ENCODE results near the gene TRMT2B.
"Not testable (repeated sequence)": the region's sequence is repeated elsewhere in the genome, so short reads cannot be mapped to it uniquely, and the experiment has no call there.

TRMT2B gene, protein sequence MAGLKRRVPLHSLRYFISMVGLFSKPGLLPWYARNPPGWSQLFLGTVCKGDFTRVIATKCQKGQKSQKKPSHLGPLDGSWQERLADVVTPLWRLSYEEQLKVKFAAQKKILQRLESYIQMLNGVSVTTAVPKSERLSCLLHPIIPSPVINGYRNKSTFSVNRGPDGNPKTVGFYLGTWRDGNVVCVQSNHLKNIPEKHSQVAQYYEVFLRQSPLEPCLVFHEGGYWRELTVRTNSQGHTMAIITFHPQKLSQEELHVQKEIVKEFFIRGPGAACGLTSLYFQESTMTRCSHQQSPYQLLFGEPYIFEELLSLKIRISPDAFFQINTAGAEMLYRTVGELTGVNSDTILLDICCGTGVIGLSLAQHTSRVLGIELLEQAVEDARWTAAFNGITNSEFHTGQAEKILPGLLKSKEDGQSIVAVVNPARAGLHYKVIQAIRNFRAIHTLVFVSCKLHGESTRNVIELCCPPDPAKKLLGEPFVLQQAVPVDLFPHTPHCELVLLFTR

DNA sequence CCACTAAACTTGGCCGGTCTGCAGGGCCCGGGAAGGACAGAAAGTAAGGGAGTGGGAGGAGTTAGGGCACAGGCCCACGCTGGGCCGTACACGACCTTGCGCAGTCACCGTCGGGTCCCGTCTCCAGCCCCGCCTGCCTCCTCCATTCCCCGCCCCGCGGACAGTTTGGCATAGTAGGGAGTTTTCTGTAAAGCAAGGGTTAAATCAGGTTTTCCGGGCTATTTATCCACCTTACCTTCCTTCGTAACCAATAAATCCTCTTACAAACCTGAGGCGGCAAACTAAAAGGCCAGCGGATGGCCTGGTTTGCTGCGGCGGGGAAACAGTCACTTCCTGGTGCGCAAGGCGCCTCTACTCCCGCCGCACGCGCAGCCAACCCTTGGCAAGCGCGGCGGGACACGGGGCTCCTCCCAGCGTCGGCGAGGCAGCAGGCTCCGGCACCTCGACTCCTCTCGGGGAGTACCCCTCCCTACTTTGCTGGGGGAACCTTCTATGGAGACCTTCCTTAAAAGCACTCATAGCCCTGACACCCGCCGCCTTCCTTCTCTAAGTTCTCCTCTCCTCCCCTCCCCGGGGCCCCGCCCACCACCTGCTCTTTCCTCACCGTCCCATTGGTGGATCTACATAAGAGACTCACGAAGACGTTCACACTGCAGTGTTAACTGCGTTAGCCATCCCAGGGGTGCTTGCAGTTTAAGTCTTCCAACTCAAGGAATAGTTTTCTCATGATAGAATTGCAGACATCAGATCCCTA, at the start of gene TRMT2B:
TSS of gene TRMT2B (minus strand) at position 563 of the 754 bp plus-strand sequence. CDS start 9,822 bp downstream, outside the sequence.
- peak; percentile 42 to 68 (median 62) for DNase-seq

- DNase-seq, result peak; percentile 74 to 84 (median 80)
Measured at GRCh38 chrX:101097546-101098453, 45.9 kb upstream of the TRMT2B start, which contains the start of gene CENPI. CENPI (plus strand) TSS chrX:101098204; CDS start chrX:101101071, 2,867 bp downstream.

- no peak for DNase-seq
Measured at GRCh38 chrX:101091817-101092216, 39.9 kb upstream of the TRMT2B start.

GRCh38 chrX:101081231-101081630, 29.3 kb upstream of the TRMT2B start:
- DNase-seq, result no peak

DNA sequence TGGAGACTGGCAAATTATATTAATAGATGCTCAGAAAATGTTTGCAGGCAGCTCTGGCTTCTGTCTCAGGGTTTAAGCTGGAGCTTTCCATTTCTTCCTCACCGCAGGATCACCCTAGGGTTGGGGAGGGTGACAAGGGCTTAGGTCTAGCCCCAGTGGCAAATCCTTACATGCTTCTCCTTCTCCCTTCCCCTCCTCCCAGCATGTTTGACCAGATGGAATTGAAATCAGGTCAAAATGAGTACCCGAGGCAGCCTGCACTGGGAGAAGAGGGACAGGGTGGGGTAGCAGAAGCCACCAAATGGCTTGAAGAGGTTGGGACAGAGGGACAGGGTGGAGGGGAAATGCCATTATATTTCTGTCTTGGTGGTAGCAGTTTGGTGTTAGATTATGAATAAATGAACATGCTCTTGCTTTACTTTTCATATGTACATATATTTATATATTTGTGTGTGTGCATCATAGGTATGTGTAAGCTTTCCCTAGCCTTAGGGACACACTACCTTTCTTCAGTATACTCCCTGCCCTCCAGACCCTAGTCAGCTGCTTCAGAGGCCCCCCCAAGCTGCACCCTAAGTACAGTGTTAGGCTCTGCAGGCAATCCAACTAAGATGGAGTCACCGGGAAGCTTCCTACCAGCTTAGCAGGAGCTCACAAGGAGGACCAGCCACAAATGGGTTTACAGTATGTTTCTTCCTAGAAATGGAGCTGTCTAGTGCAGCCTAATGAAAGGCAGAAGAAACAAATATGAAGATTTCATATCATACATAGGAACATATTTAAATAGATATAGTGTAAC, 28.6 kb upstream of the TRMT2B start:
- no peak for DNase-seq

GRCh38 chrX:101079736-101080270, 27.9 kb upstream of the TRMT2B start:
- no peak for DNase-seq

DNA sequence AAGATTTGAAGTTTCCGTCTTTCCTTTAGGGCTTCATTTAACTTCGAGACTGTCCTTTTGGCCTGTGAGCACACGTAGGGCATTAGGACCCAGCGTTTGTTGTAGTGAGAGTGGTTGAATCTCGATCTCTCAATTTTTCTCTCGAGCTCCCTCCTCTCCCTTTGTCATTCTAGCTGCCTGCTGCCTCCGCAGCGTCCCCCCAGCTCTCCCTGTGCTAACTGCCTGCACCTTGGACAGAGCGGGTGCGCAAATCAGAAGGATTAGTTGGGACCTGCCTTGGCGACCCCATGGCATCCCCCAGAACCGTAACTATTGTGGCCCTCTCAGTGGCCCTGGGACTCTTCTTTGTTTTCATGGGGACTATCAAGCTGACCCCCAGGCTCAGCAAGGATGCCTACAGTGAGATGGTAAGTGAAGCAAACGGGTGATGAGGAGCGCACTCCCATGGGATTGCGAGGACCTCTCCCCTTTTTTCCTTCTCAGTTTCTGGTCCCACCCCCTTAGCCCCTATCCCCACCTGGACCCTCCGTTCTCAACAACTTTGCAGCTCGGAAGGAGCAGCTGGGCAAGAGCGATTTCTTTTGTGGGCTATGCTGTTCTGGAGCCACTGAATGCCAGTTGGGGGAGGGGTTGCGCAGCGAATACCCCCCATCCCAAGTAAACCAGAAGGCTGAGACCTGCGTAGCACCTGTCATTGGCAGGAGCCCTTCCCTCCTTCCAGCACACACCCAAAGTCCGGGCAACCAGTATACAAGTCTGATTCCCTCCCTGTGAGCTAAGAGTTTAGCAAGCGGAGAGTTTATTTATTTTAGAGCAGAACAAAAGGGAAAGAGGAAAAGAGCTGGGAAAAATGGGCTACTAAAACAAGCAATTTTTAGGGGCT, 27.0 kb upstream of the TRMT2B start, which contains the start of gene TMEM35A:
TSS of gene TMEM35A (plus strand) at position 164 of the 883 bp plus-strand sequence. CDS start at position 288, 124 bp downstream.
- no peak for DNase-seq

GRCh38 chrX:101071582-101071981, 19.7 kb upstream of the TRMT2B start:
- DNase-seq, result no peak

DNA sequence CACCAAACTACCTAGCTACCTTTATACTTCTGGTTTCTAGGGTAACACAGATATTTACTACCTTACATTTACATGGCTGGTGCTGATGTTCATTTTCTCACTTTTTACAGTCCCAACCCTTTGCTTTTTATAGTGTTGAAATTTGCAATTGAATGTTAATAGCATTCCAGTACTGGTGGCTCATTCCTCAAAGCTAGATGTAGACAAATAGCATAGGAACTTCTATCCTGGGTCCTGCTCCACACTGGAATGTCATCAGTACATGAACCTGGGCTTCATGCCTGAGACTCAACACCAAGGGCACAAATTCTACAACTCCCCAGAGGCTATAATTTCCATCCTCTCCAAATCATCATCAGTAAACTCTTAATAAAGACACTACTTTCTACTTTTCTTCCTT, 10.3 kb upstream of the TRMT2B start:
- DNase-seq, result no peak

GRCh38 chrX:101057093-101057714, 5.3 kb upstream of the TRMT2B start:
- no peak for DNase-seq

DNA sequence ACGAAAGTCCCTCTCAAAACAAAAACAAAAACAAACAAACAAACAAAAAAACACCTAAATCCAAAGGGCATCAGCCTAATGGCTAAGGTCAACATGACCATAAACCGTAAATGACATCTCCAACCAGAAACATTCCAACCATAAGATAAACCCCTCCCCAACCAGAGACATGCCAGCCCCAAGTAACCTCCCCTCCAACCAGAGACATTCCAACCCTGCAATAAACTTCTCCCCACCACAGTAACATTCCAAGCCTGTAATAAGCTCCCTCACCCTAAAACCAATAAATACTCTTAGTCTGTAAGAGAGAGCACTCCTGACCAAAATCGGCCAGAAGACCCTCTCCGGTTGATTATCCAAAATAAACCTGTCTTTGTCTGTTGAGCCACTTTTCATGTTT, 4.6 kb upstream of the TRMT2B start:
- DNase-seq, result not testable (repeated sequence)

GRCh38 chrX:101051153-101051548, 760 bp downstream of the TRMT2B start:
- DNase-seq, result no peak

DNA sequence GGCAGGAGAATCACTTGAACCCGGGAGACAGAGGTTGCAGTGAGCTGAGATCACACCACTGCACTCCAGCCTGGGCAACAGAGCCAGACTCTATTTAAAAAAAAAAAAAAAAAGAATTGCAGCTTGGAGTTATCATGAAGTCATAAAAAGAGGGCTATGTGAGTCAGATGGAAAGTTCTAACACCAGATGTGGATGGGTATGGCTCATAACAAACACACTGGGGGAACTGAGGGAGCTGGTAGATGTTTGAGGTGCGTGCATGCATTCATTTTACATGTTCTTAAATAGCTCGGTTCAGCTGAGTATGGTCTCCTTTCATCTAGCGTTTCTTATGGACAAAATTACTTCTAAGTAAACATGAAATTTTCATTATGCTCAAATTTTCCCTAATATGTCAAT, 11.7 kb downstream of the TRMT2B start:
- no peak for DNase-seq

- DNase-seq, result no peak
Measured at GRCh38 chrX:101037231-101037630, 14.7 kb downstream of the TRMT2B start.

DNA sequence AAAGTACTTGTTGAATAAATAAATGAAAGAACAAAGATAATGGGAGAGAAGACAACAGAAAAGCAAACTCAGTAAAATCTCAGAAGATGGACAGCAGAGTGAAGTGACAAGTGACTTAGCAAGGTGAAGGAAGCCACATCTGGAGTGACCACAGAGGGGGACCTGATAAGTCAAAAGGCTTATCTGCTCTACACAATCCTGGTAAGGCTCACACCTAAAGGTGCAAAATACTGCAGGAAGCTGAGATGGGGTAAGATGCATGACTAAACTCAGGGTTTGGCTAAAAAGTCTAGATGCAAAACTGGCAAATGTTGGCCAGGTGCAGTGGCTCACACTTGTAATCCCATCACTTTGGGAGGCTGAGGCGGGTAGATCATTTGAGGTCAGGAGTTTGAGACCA, 22.2 kb downstream of the TRMT2B start:
- DNase-seq, result no peak

- DNase-seq, result no peak
Measured at GRCh38 chrX:101028562-101028961, 23.3 kb downstream of the TRMT2B start.

DNA sequence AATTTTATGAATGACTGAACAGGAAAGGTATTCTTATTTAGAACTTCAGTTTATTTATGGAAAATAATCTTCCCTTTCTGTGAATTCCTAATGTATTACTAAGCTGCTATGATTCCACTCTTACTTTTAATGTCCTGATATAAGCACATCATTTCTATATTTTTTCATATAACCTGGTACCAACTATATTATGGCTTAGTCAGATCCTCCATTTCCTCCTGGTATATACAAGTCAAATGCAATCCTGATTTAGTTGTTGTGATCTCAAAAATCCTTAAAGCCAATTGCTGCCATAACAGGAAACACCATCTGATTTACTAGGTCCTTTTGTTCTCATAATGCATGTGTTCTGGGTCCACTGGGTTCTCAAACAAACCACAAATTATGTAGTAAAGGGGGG, 26.8 kb downstream of the TRMT2B start:
- DNase-seq, result no peak

- DNase-seq, result no peak
Measured at GRCh38 chrX:101022020-101022419, 29.9 kb downstream of the TRMT2B start.

- DNase-seq, result not testable (repeated sequence)
Measured at GRCh38 chrX:101012031-101012430, 39.9 kb downstream of the TRMT2B start.

GRCh38 chrX:101009090-101009489, 42.8 kb downstream of the TRMT2B start:
- no peak for DNase-seq

Data from activated CD4-positive, CD25-positive, alpha-beta regulatory T cell (primary cell).